HG03066 (cell line): ENCODE measurements around the gene CRKL.
"Not testable (repeated sequence)": the region's sequence is repeated elsewhere in the genome, so short reads cannot be mapped to it uniquely, and the experiment has no call there.

ENCODE experiments used
- ATAC-seq: cut with Tn5 transposase; IDR thresholded peaks from one replicate; pipeline ENCODE4 v1.9.1; 2021; ENCODE audit warnings: low read depth; ENCODE audit not compliant: unreplicated experiment

CRKL gene

DNA sequence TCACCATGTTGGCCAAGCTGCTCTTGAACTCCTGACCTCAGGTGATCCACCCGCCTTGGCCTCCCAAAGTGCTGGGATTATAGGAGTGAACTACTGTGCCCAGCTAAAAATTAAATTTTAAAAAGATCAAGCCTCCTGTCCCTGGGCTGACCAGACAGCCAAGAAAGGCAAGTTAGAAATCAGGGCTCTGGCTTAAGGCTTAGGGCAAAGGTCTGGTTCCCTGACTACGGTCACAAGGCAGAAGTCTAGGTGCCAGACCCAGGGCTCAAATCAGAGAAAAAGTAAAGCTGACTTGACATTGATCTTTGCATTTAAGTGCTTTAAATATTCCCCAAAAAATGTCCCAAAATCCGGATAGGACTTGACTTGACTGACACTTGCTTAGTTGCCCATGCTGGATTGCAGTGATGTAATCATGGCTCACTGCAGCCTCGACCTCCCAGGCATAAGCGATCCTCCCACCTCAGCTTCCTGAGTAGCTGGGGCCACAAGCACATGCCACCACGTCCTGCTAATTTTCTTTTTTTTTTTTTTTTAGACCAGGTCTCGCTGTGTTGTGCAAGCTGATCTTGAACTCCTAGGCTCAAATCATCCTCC lies 17.3 kb upstream of the CRKL start:
- ATAC-seq = no peak

DNA sequence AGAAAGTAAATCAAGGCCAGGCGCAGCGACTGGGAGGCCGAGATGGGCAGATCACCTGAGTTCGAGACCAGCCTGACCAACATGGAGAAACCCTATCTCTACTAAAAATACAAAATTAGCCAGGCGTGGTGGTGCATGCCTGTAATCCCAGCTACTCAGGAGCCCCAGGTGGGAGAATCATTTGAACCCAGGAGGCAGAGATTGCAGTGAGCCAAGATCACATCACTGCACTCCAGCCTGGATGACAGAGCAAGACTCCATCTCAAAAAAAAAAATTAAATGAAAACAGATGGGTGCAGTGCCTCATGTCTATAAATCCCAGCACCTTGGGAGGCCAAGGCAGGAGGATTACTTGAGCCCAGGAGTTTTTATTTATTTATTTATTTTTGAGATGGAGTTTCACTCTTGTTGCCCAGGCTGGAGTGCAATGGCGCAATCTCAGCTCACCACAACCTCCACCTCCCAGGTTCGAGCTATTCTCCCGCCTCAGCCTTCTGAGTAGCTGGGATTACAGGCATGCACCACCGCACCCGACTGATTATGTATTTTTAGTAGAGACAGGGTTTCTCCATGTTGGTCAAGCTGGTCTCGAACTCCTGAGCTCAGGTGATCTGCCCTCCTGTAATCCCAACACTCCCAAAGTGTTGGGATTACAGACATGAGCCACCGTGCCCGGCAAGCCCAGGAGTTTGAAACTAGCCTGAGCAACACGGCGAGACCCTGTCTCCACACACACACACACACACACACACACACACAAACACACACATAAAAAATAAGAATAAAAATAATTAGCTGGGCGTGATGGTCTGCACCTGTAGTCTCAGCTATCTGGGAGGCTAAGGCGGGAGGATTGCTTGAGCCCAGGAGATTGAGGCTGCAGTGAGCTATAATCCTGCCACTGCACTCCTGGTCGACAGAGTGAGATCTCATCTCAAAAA lies 15.8 kb upstream of the CRKL start:
- ATAC-seq = not testable (repeated sequence)

DNA sequence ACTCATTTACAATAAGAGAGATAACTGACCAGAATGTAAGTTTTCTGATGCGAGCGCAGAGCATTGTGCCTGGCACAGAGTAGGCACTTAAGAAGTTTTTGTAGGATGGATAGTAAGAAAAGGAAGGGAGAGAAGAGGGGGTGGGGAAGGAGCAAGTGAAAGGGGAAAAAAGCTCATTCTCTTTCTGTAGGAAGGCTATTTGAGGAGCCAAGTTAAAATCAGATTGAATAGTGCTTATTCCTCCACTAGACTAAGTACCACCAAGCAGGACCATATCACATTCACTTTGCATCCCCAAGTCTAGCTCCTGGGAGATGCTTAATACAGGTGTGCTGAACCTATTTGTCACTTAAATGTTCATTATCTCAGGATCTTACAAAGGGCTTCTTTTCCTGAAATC lies 14.1 kb upstream of the CRKL start:
- no peak for ATAC-seq

DNA sequence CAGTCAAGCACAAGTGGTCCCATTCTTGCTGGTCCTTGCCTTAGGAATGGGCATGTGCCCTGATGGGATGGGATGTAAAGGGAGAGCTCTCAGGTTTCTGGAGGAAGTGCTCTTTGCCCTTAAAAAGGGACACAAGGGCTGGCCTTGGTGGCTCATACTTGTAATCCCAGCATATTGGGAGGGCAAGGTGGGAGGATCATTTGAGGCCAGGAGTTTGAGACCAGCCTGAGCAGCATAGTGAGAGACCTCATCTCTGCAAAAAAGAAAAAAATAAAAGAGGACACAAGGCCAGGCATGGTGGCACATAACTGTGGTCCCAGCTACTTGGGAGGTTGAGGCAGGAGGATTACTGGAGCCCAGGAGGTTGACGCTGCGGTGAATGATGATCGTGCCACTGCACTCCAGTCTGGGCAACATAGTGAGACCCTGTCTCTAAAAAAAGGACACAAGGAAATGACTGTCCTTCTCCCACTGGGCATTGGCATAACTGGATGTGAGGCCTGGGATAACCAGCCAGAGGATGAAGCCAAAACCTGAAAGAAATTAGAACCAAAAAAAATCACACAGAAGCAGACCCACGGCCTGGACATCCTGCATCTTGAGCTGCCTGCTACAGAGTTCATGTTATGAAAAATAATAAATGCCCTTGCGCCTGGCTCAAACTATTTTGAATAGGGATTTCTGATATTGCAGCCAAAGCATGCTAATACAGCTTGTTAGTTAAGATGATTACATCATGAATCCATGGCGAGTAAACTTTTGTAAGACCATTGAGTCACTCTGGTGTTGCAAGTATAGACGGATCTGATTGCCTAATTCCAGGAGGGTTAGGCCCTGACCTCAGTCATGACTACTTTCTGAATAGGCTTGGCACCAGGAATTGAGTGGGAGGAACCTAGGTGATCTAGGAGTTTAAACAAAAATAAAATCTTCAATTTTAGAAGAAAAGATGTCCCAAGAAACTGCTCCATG lies 12.9 kb upstream of the CRKL start:
- no peak for ATAC-seq

DNA sequence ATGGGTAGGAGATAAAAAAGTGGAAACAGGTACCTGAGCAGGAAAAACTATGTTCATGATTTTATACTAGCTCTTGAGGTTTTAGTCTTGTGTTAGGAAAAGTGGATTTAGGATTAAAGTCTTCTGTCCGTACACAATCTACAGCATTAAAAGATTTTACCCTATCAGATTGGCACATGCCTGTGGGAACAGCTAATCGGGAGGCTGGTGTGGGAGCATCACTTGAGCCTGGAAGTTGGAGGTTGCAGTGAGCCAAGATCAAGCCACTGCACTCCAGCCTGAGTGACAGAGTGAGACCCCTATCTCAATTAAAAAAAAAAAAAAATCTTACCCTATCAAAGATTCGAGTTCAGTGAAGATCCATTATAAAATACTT lies 12.2 kb upstream of the CRKL start:
- no peak for ATAC-seq

DNA sequence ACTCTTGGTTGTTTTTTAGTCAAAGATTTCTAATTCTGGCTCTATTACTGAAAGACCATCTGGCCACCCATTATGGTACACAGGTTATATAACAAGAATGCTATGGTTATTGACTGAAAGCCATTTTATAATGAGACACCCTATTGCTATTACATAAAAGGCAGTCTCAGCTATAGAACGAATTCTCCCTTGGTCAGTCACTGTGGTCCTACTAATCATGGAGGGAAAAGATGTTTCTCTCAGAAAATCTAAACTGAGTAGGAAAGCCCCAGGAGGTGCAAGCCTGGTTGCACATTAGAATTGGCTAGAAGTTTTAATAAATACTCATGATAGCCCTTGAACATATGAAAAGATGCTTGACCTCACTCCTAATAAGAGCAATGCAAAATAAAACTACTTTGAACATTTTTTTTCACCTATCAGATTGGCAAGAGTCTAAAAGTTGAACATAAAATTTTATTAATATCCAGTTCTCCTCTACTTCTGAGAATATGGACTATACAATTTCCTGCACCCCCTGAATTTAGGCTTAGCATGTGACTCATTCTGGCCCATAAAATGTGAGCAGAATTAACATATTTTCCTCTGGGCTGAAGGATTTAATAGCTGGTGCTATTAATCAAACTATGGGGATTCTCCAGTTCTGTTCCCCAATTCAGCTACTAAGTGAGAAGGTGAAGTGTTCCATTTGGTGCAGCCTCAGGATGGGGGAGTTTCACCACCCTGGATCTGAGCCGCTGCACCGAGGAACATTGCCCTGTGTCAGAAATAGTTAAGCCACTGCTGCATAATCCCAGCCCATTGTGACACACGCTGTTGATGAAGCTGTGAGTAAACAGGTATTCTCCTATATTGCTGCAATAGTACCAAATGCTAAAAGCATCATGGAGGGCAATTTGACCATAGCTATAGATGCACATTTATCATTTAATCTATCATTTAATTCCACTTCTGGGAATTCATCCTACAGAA lies 11.5 kb upstream of the CRKL start:
- ATAC-seq = no peak

DNA sequence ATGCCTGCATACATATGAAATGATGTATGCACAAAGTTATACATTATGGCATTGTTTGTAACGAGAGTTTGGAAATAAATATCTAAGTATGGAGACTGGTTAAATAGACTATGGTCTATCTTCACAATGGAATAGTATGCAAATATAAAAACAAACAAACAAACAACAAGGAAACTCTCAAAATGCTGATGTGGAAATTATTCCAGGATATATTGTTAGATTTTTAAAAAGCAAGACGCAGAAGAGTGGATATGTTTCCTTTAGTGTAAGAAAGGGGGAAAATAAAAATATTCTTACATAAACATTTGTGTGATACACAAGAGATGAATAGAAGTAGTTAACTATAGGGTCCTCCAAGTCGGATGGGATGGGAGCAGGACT lies 10.8 kb upstream of the CRKL start:
- ATAC-seq = no peak

DNA sequence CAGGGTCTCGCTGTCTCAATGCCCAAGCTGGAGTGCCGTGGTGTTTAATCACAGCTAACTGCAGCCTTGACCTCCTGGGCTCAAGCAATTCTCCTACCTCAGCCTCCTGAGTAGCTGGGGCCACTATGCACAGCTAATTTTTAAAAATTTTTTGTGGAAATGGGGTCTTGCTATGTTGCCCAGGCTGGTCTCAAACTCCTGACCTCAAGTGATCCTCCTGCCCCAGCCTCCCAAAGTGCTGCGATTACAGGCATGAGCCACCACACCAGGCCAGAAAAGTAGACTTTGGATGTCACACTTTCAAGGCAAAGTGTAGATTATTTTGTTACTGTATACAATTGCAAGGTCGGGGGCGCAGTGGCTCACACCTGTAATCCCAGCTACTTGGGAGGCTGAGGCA lies 8.5 kb upstream of the CRKL start:
- ATAC-seq = not testable (repeated sequence)

DNA sequence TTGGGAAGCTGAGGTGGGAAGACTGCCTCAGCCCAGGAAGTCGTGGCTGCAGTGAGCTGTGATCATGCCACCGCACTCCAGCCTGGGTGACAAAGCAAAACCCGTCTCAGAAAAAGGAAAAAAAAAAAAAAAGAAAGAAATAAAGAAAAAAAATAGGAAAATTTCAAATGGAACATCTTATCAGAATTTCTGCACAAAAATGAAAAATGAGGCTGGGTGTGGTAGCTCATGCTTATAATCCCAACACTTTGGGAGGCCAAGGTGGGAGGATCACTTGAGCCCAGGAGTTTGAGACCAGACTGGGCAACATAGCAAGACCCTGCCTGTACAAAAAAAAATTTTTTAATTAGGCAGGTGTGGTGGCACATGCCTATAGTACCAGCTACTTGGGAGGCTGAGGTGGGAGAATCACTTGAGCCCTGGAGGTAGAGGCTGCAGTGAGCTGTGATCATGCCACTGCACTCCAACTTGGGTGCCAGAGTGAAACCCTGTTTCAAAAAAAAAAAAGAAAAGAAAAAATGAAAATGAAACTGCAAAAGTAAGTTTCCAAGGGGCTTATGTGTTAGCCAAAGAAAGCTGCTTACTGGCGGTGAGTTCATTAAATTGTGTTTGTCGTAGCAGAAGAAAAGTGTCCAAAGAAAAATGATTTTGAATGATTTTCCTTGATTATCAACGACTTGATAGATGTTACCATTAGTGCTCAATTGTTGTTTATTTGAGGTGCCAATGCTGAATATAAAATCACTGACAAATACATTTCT lies 7.5 kb upstream of the CRKL start:
- ATAC-seq = no peak

DNA sequence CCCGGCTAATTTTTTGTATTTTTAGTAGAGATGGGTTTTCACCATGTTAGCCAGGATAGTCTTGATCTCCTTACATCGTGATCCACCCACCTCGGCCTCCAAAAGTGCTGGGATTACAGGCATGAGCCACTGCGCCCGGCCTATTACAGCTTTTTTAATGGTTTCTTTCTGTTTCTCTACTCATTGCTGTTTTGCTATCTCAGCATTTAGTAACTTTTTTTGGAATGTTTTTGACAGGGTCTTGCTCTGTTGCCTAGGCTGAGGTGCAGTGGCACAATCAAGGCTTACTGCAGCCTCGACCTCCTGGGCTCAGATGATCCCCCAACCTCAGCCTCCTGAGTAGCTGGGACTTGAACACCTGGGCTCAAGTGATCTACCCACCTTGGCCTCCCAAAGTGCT lies 4.7 kb upstream of the CRKL start:
- ATAC-seq = no peak

DNA sequence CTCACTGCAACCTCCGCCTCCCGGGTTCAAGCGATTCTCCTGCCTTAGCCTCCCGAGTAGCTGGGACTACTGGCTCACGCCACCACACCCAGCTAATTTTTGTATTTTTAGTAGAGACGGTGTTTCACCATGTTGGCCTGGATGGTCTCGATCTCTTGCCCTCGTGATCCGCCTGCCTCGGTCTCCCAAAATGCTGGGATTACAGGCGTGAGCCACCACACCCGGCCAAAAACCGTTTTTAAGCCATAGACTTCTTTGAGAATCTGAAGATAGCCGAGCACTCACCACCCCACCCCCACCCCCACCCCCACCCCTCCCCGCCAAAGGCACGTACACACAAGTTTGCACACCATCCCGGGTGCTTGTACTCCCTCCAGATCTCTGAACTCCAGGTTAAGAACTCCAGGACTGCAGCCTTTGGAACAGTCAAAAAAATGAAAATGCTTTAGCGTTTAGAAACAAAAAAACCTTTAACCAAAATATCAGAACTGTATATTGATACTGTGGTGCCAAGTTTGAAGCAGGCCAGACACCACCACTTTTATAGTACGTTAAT lies 1.5 kb downstream of the CRKL start:
- no peak for ATAC-seq

DNA sequence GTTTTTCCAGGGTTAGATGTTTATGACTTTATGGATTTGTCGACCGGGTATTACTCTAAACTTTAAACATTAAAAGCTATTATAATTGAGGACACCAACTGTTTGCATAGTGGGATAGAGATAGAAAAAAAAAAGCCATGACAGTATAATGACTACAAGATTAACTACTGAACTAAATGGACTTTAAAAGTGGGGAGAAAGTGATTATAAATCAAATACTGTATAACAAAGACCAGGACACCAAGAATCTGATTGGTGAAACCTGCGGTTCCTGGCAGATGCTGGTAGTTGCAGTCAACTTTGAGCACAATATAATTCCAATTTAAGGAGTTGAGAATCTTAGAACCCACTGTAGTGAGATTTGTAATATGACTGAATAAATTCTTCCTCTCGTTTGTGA lies 2.5 kb downstream of the CRKL start:
- ATAC-seq = no peak

DNA sequence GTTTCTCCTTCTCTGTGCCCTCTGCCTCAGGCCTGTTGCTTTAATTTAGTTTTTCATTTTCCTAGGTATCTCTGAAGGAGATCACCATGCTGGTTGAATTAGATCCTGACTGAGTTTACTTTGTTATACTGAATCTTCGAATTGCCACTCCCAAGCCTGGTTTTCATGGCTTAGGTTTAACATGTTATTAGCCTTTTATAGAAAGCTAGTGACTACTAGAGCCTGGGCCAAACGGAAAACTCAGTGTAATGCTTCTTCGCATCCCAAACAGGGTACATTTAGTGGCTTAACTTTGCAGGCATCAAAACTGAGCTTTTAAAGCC lies 3.6 kb downstream of the CRKL start:
- ATAC-seq = no peak

DNA sequence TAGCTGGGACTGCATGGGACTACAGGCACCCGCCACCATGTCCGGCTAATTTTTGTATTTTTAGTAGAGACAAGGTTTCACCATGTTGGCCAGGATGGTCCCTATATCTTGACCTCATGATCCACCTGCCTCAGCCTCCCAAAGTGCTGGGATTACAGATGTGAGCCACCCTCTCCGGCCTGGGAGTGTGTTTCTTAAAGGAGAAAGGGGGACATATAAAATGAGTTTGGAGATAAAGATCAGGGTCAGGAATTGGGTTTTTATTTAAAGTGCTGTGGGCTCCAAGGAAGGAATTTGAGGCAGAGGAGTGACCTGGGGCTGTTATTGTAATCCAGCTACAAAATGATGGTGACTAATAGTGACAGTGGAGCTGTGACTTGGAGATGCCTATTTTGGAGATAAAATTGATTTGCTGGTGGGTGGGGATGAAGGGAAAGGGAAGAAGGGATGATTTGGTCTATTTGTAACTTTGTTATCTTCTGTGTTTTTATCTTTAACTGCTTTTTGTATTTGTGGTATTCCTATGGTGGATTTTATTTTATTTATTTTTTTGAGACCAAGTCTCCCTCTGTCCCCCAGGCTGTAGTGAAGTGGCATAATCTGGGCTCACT lies 5.0 kb downstream of the CRKL start:
- no peak for ATAC-seq

DNA sequence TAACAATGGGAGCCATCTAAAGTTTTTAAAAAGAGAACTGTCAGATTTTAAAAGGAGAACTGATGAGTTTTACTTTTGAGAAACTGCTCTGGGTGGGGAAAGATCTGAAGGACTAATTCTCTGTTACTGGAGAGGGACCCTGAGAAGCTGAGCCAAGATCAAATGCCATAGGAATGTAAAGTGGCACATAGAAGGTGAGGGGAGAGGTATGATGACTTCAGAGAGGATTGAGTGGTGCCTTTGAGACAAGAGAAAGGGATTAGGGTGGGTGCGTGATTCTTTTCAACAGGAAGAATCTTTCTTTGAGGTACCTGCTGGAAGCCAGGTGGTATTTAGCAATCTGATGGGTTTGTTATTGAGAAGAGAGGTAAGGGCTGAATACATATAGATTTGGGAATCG lies 9.0 kb downstream of the CRKL start:
- ATAC-seq = no peak

DNA sequence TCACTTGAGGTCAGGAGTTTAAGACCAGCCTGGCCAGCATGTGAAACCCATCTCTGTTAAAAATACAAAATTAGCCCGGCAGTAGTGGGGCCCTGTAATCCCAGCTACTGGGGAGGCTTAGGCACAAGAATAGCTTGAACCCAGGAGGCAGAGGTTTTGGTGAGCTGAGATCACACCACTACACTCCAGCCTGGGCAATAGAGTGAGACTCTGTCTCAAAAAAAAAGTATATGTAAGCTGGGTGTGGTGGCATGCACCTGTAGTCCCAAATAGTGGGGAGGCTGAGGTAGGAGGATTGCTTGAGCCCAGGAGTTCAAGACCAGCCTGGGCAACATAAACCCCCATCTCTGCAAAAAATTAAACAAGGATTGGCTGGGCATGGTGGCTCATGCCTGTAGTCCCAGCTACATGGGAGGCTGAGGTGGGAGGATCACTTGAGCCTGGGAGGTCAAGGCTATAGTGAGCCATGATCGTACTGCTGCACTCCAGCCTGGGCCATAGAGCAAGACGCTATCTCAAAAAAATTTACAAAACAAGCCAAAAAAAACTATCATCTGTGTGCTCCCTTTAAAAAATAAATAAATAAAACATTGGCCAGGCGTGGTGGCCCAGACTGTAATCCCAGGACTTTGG lies 10.8 kb downstream of the CRKL start:
- ATAC-seq = no peak

DNA sequence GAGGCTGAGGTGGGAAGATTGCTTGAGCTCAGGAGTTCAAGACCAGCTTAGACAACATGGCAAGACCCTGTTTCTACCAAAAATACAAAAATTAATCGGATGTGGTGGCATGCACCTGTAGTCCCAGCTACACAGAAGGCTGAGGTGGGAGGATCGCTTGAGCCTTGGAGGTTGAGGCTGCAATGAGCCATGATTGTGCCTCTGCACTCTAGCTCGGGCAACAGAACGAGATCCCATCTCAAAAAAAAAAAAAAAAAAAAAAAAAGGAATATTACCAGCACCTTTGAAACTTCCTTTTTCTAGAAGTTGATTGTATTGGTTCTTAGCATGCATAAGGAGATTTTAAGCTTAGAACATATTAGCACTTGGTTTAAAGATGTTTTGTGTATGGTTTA lies 11.4 kb downstream of the CRKL start:
- ATAC-seq = no peak

DNA sequence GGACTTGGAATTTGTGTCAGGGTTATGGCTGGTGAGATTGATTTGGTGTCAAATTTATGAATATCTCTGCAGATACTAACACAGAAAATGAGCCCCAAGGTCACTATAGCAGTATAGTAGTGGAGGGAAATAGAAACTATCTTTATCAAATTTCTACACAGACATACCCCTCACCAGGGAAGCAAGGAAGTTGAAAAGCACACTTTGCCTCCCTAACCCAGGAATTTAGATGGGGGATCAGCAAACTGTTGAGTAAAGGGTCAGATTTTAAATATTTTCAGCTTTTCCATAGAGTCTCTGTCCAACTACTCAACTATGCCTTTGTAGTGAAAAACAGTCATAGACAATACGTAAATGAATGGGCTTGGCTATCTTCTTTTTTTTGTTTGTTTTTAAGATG lies 12.8 kb downstream of the CRKL start:
- no peak for ATAC-seq
